GM23248 (cell line): ENCODE measurements around the gene ASPHD1. TPM values are rescaled to one million over a fixed set of nuclear protein-coding genes. Genes with fewer than 3 reads are reported as not detected.

Source experiments
- DNase-seq: peaks from one replicate; pipeline ENCODE4 v3.0.0-alpha.2; 2015
- H2AFZ ChIP-seq: fragments of 200-600 bp; sonication (generic); 2 replicates; pipeline ENCODE4 v1.6.1; 2016; ENCODE audit warnings: antibody characterized with exemption
- H3F3A ChIP-seq: fragments of 200-600 bp; sonication (generic); 2 replicates; pipeline ENCODE4 v1.6.1; 2016; ENCODE audit warnings: mild to moderate bottlenecking, antibody characterized with exemption, mixed run types; ENCODE audit not compliant: insufficient read depth
- H3K27ac ChIP-seq: fragments of 200-600 bp; sonication (generic); 2 replicates; pipeline ENCODE4 v1.5.1; 2016; ENCODE audit warnings: mild to moderate bottlenecking
- H3K27me3 ChIP-seq: fragments of 200-600 bp; sonication (generic); replicated peaks from 2 replicates; pipeline ENCODE4 v1.6.1; 2016; ENCODE audit warnings: mild to moderate bottlenecking; ENCODE audit not compliant: insufficient read depth
- H3K36me3 ChIP-seq: fragments of 200-600 bp; sonication (generic); 2 replicates; pipeline ENCODE4 v1.6.1; 2016; ENCODE audit warnings: low read depth, mild to moderate bottlenecking
- H3K4me1 ChIP-seq: fragments of 200-600 bp; sonication (generic); 2 replicates; pipeline ENCODE4 v1.6.1; 2016; ENCODE audit warnings: mild to moderate bottlenecking; ENCODE audit not compliant: insufficient read depth
- H3K4me2 ChIP-seq: fragments of 200-600 bp; sonication (generic); one replicate; pipeline ENCODE4 v1.6.1; 2016; ENCODE audit warnings: mild to moderate bottlenecking; ENCODE audit not compliant: unreplicated experiment
- H3K4me3 ChIP-seq: fragments of 200-600 bp; sonication (generic); 2 replicates; pipeline ENCODE4 v1.5.1; 2016; ENCODE audit warnings: mild to moderate bottlenecking
- H3K79me2 ChIP-seq: fragments of 200-600 bp; sonication (generic); 2 replicates; pipeline ENCODE4 v1.6.1; 2016; ENCODE audit warnings: mild to moderate bottlenecking; ENCODE audit not compliant: insufficient read depth
- H3K9ac ChIP-seq: fragments of 200-600 bp; sonication (generic); 2 replicates; pipeline ENCODE4 v1.6.1; 2016; ENCODE audit warnings: mild to moderate bottlenecking
- H3K9me2 ChIP-seq: fragments of 200-600 bp; sonication (generic); 2 replicates; pipeline ENCODE4 v1.6.1; 2016; ENCODE audit warnings: mixed run types, mild to moderate bottlenecking, moderate library complexity; ENCODE audit not compliant: insufficient read depth
- H3K9me3 ChIP-seq: fragments of 200-600 bp; sonication (generic); one replicate; pipeline ENCODE4 v1.6.1; 2017; ENCODE audit warnings: low read depth
- H4K20me1 ChIP-seq: fragments of 200-600 bp; sonication (generic); 2 replicates; pipeline ENCODE4 v1.6.0; 2016; ENCODE audit not compliant: insufficient read depth
- EZH2 ChIP-seq: fragments of 200-600 bp; sonication (generic); IDR thresholded peaks from 2 replicates; pipeline ENCODE4 v1.6.1; 2018; ENCODE audit warnings: antibody characterized with exemption, mild to moderate bottlenecking; ENCODE audit not compliant: insufficient read depth, poor library complexity, severe bottlenecking
- EZH2phosphoT487 ChIP-seq: fragments of 200-600 bp; sonication (generic); IDR thresholded peaks from 2 replicates; pipeline ENCODE4 v1.6.1; 2018; ENCODE audit warnings: antibody characterized with exemption, moderate library complexity, mild to moderate bottlenecking, low read depth; ENCODE audit not compliant: insufficient read depth
- WGBS, 2 experiments: methylation state at CpG; one replicate each; pipeline ENCODE4 v1.1.6; 2015 to 2017; ENCODE audit warnings: low lambda C conversion rate in 2 of 2, low coverage in 1 of 2; ENCODE audit errors: missing lambda C conversion rate in 2 of 2; 5-methylcytosine and 5-hydroxymethylcytosine counted together
- in situ Hi-C: fragments of 300-500 bp; cut with MboI; formaldehyde crosslinking; loops from 2 replicates; pipeline ENCODE4 v1.15.0; 2020
- polyA plus RNA-seq: library from polyadenylated mRNA; unstranded; fragments of >200 nt; fragmentation: Nextera tagmentation; extraction: Ambion mirVana; gene quantifications from 2 replicates; pipeline ENCODE4 v1.2.1, GENCODE V29; 2016
- total RNA-seq: library from RNA; depleted of rRNA; stranded (reverse); fragments of >200 nt; shearing (Covaris generic); gene quantifications from 2 replicates; pipeline ENCODE4 v1.2.3, GENCODE V29; 2014

The ASPHD1 gene
- total and polyA plus RNA-seq, 2 experiments from 2014 or later, result 6.9 to 19.3 TPM

DNA sequence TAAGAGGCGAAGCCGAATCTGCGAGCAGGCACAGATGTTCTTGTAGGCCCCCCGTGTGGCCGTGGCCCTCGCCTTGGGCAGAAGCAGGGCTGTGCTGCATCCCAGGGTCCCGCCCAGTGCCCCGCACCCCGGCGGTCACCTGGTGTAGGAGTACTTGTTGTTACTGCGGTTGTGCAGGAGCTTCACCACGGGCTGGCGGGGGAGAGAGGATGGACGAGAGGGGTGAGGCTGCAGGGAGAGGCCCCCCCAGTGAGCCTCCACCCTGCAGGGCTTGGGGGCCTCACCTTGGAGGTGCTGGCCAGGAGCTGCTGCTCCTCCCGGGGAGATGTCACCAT lies 11.4 kb downstream of the ASPHD1 start:
- Histone ChIP-seq H3K9me2 (no peaks in the 10 kb centered on the region), H3K4me3 (no peak overlapping the region), H3K4me1 (no peaks in the 10 kb centered on the region), H2AFZ (no peak overlapping the region), H3K9ac (no peak overlapping the region), H4K20me1 (no peaks in the 10 kb centered on the region), H3K27me3 (no peaks in the 10 kb centered on the region), H3K36me3 (no peaks in the 10 kb centered on the region; the same call in 1 of the 2 replicates), H3F3A (peaks cover 21% of the 10 kb centered on the region; the same call in 1 of the 2 replicates), H3K79me2 (peaks cover under 1% of the 10 kb centered on the region; the same call in 1 of the 2 replicates), H3K27ac (no peak overlapping the region), H3K4me2 (no peak overlapping the region), H3K9me3 (no peaks in the 10 kb centered on the region)
- WGBS, 2 experiments, result 87 to 91% methylated on average over 14 to 15 of the region's 15 CpGs
- DNase-seq, result no peak
- in situ Hi-C loops, result no loop called here
- TF ChIP-seq EZH2, result no peak

DNA sequence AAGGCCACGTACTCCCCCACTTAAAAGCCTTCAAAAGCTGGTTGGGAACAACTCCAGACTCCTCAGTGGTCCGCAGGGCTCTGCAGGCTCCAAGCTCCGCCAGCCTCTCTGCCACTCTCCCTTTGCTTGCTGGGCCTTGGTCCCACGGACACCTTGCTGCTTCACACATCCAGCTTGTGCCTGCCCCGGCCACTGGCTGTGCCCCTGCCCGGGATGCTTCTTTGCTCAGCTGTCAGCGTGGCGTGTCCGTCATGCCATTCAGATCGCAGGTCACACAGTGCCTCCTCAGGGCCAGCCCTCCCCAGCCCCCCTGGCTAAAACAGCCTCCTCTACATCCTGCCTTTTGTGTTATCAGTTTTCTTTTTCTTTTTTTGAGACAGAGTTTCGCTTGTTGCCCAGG lies 11.8 kb downstream of the ASPHD1 start:
- no peaks in the 10 kb centered on the region for H4K20me1 ChIP-seq
- in situ Hi-C loops, result no loop called here
- H3K79me2 ChIP-seq, result peaks cover 4% of the 10 kb centered on the region; the same call in 1 of the 2 replicates
- H2AFZ ChIP-seq, result no peak overlapping the region
- H3F3A ChIP-seq, result peaks cover 21% of the 10 kb centered on the region; the same call in 1 of the 2 replicates
- no peak overlapping the region for H3K4me3 ChIP-seq
- 85 to 90% methylated on average over 11 of the region's 11 CpGs for WGBS, 2 experiments
- H3K36me3 ChIP-seq, result no peaks in the 10 kb centered on the region; the same call in 1 of the 2 replicates
- no peak for DNase-seq
- H3K27ac ChIP-seq, result no peak overlapping the region
- H3K9me3 ChIP-seq, result no peaks in the 10 kb centered on the region
- no peak overlapping the region for H3K4me2 ChIP-seq
- H3K4me1 ChIP-seq, result no peaks in the 10 kb centered on the region
- TF ChIP-seq EZH2phosphoT487 (no peak), EZH2 (no peak)
- H3K9me2 ChIP-seq, result no peaks in the 10 kb centered on the region
- no peak overlapping the region for H3K9ac ChIP-seq
- H3K27me3 ChIP-seq, result no peaks in the 10 kb centered on the region

DNA sequence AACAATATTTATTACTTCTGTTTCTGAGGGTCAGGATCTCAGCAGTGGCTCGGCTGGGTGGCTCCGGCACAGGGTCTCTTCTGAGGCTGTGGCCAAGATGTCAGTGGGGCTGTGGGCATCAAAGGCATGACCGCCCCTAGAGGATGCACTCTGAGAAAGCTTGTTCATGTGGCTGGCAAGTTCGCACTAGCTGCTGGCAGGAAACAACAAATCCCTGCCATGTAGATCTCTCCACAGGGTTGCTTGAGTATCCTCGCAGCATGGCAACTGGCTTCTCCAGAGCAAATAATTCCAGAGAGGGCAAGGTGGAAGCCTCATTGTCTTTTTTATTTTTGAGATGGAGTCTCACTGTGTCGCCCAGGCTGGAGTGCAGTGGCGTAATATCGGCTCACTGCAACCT lies 13.2 kb downstream of the ASPHD1 start:
- H3K4me3 ChIP-seq, result no peak overlapping the region
- no peak overlapping the region for H3K4me2 ChIP-seq
- no peak for DNase-seq
- WGBS, 2 experiments, result 86 to 94% methylated on average over 8 of the region's 8 CpGs
- TF ChIP-seq EZH2phosphoT487 (no peak), EZH2 (no peak)
- H3K9ac ChIP-seq, result no peak overlapping the region
- no peaks in the 10 kb centered on the region for H3K4me1 ChIP-seq
- H2AFZ ChIP-seq, result no peak overlapping the region
- no peak overlapping the region for H3K27ac ChIP-seq
- in situ Hi-C loops, result no loop called here
- peaks cover 15% of the 10 kb centered on the region; the same call in 1 of the 2 replicates for H3K79me2 ChIP-seq
- no peaks in the 10 kb centered on the region for H3K27me3 ChIP-seq
- no peaks in the 10 kb centered on the region for H4K20me1 ChIP-seq
- H3F3A ChIP-seq, result peaks cover 17% of the 10 kb centered on the region; the same call in 1 of the 2 replicates
- H3K36me3 ChIP-seq, result no peaks in the 10 kb centered on the region; the same call in 1 of the 2 replicates
- no peaks in the 10 kb centered on the region for H3K9me2 ChIP-seq
- H3K9me3 ChIP-seq, result no peaks in the 10 kb centered on the region

DNA sequence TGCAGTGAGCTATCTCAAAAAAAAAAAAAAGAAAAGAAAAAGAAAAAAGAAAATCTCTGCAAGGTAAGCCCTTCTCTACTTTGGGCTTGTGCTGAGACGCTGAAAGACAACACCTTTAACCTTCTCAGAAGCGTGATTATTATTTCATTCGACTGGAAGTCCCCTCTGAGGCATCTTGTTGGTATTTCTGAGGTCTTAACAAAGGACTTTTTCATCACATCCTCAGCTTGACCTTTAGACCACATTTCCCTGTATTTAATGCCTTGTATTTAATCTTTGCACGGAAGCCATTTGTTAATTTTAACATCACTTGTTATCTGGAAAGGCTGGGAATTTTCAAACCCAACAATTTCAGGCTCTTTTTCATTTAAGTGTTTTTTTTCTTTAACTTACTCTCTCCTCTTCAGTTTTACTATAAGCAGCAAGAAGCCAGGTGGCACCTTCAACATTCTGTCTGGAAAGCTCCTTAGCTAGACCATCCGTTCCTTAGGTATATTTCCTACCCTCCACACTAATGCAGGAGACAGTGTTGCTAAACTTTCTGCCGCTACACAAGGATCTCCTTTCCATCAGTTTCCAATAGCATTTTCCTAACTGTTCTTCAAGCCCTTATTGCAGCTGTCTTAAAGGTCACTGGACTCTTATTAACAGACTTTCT lies 15.4 kb downstream of the ASPHD1 start:
- no peak overlapping the region for H3K9ac ChIP-seq

More for the DNA sequence above, 15.4 kb downstream of the ASPHD1 start:
- Histone ChIP-seq H3K9me3 (no peaks in the 10 kb centered on the region), H3K4me1 (no peaks in the 10 kb centered on the region), H3K9me2 (no peaks in the 10 kb centered on the region), H3K4me2 (no peak overlapping the region), H2AFZ (no peak overlapping the region), H4K20me1 (no peaks in the 10 kb centered on the region), H3F3A (peaks cover 7% of the 10 kb centered on the region; the same call in 1 of the 2 replicates), H3K36me3 (peaks cover 7% of the 10 kb centered on the region), H3K4me3 (no peak overlapping the region), H3K79me2 (peaks cover 37% of the 10 kb centered on the region), H3K27me3 (no peaks in the 10 kb centered on the region), H3K27ac (no peak overlapping the region)
- TF ChIP-seq EZH2 (no peak), EZH2phosphoT487 (no peak)
- DNase-seq, result no peak
- in situ Hi-C loops, result no loop called here
- WGBS, 2 experiments, result 93 to 98% methylated on average over 6 of the region's 6 CpGs
